Kidney glomerular epithelial cell (primary cell): ENCODE measurements around the gene KIAA0513.
A peak's percentile ranks its signal among the peaks of the same experiment; 100 is the strongest.

ENCODE experiments used
- DNase-seq: peaks from one replicate; lab custom pipeline; 2025; lab: John Stamatoyannopoulos, UW

KIAA0513 gene

GRCh38 chr16:85004587-85005205 lies 22.9 kb upstream of the KIAA0513 start:
- DNase-seq: peak; percentile 90

- peak; percentile 16 for DNase-seq
Measured at GRCh38 chr16:85005285-85006069, 22.1 kb upstream of the KIAA0513 start.

GRCh38 chr16:85006639-85007038 lies 21.0 kb upstream of the KIAA0513 start:
- DNase-seq: no peak

- DNase-seq: no peak
Measured at GRCh38 chr16:85007496-85008214, 19.9 kb upstream of the KIAA0513 start.

DNA sequence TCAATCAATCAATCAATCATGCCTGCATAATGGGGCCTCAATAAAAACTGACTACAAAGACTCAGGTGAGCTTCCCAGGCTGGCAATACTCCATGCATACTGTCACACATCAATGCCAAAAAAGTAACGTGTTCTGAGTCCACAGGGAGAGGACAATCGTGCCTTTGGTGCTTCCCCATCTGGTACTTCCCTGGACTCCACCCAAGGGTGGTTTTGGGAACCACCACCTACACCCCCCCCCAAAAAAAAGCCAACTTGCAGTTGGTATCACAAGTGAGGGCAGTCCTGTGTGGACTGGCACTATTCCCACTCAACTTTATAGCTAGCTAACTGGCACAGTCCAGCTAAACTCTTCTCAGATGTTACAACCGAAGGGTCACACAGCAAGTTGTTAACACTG lies 19.3 kb upstream of the KIAA0513 start:
- DNase-seq: no peak

DNA sequence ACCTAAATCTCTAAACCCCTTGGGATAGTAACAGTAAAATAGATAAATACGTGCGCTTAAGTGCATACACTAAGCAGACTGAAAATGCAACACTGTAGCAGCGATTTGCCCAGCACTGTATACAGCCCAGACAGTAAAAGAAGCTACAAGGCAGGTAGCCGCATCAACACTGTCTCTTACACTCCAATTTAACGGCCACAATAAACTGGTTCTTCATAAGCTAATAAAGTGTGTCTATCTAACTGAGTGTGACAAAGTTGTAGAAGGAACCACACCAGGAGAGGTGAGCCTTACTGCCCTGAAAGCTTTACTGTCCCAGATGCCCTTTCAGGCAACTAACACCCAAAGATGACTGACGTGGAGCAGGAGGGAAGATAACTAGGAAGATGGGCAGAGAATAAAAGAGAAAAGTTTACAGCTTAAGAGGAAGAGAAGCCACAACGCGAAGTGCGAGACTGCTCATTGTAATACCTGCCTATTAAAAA lies 17.1 kb upstream of the KIAA0513 start:
- DNase-seq: no peak

GRCh38 chr16:85010931-85011845 lies 16.4 kb upstream of the KIAA0513 start, which contains the start of gene ZDHHC7:
ZDHHC7 (minus strand) TSS chr16:85011535; CDS start chr16:84990618, 20,917 bp downstream.
- DNase-seq: peak; percentile 75

GRCh38 chr16:85011846-85012284 lies 15.7 kb upstream of the KIAA0513 start:
- DNase-seq: no peak

- DNase-seq: no peak
Measured at GRCh38 chr16:85014311-85014710, 13.3 kb upstream of the KIAA0513 start.

- DNase-seq: no peak
Measured at GRCh38 chr16:85015481-85016187, 12.0 kb upstream of the KIAA0513 start.

GRCh38 chr16:85017151-85017550 lies 10.4 kb upstream of the KIAA0513 start:
- no peak for DNase-seq

- DNase-seq: no peak
Measured at GRCh38 chr16:85017633-85018032, 10.0 kb upstream of the KIAA0513 start.

DNA sequence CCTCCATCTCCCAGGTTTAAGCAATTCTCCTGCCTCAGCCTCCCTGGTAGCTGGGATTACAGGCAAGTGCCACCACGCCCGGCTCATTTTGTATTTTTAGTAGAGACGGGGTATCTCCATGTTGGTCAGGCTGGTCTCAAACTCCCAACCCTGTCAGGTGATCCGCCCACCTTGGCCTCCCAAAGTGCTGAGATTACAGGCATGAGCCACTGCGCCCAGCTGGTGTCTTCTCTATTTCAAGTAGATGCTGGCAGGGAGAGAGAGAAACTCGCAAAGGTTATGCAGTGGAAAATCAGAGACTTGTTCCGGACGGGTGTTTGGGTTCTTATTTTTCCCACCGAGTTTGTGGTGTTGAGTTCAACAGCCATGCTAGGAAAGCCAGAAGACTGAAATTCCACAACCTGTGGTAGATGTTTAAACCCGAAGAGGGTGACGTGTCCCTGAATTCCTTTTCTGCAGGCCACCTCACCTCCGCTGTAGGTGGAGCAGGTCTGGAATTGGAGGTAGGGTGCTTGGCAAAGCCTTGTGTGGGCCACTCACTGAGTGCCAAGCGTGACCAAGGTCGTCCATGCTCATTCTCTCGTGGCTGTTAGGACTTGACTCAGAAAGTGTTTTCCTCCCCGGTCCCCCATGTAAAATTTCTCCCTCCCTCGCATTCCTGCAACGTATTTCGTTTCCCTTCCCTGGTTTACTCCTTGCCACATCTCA lies 8.9 kb upstream of the KIAA0513 start:
- DNase-seq: peak; percentile 94

- no peak for DNase-seq
Measured at GRCh38 chr16:85019659-85020245, 7.8 kb upstream of the KIAA0513 start.

GRCh38 chr16:85025781-85026653 lies 1.6 kb upstream of the KIAA0513 start:
- DNase-seq: no peak

DNA sequence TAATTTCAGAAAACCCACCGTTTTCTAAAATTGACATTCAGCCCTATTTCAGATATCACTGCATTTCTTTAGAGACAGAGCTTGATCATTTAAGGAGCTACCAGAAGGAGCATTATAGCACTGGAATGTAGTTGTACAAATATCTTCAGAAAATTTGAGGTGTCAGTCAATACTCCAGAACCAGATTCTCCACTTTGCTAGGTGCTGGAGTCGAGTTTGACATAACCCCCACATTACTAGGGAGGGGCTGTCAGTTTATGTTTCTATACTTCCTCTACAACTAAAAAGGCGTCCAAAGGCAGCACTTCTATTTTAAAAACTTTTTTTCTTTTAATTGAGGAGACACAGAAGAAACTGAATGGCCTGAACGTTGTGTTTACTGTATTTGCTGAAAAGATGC lies 892 bp upstream of the KIAA0513 start:
- DNase-seq: no peak

DNA sequence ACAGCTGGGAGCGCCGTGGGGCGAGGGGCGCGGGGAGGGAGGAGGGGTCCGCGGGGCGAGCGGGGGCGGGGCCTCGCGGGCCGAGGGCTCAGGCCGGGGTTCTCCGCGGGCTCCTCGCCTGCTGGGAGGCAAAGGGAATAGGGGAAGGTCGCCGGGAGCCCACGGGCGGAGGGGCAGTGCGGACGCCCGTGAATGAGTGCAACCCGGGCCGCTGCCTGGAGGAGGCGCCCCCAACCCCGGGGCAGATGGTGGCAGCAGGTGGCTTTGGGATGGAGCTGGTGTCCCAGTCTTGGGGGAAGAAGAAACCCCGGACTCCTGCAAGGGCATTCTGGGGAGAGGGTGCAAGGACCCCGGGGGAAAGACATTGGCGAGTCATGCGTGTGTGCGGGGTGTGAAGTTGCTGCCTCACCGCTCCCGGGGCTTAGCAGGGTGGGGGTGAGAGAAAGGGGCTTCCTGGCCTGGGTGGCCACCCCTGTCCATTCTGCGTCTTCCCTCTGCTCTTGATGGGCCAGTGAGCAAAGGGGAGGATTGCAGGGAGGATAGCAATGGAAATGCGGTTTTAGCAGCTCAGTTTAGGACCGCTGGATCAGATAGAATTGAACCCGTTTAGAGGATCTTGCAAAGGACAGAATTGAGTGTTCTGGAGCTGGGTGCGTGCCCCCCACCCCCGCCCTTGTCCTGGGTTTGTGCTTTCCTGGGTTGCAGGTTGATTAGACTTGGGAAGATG lies 526 bp downstream of the KIAA0513 start:
- DNase-seq: no peak
